RWPE2 (cell line): ENCODE data around the gene LUZP4.

Experiments used
- ATAC-seq: fragments of 200-7000 bp; cut with Tn5 transposase; 3 replicates; pipeline ENCODE4 v1.9.1; 2021; ENCODE audit warnings: low read depth
- DNase-seq: peaks from one replicate; pipeline ENCODE4 v3.0.0-alpha.2; 2020; ENCODE audit warnings: low spot score
- H3K27ac ChIP-seq: fragments of 450-650 bp; 2 replicates; pipeline ENCODE4 v1.5.1; 2017; ENCODE audit warnings: mild to moderate bottlenecking; ENCODE audit not compliant: poor library complexity, severe bottlenecking
- H3K27me3 ChIP-seq: fragments of 250-450 bp; sonication (Bioruptor Pico); 2 replicates; pipeline ENCODE4 v1.5.1; 2021; ENCODE audit warnings: mild to moderate bottlenecking, moderate library complexity; ENCODE audit not compliant: insufficient read depth, poor library complexity, severe bottlenecking
- H3K36me3 ChIP-seq: fragments of 250-450 bp; sonication (Bioruptor Pico); 2 replicates; pipeline ENCODE4 v1.5.1; 2020; ENCODE audit warnings: low read depth, mild to moderate bottlenecking, moderate library complexity
- H3K4me1 ChIP-seq: fragments of 250-450 bp; sonication (Bioruptor Pico); 2 replicates; pipeline ENCODE4 v1.5.1; 2021; ENCODE audit warnings: mild to moderate bottlenecking, moderate library complexity; ENCODE audit not compliant: insufficient read depth, poor library complexity, severe bottlenecking
- H3K4me3 ChIP-seq: fragments of 250-450 bp; sonication (Bioruptor Pico); 2 replicates; pipeline ENCODE4 v1.5.1; 2021; ENCODE audit warnings: mild to moderate bottlenecking, moderate library complexity; ENCODE audit not compliant: severe bottlenecking
- H3K9me3 ChIP-seq: fragments of 250-450 bp; sonication (Bioruptor Pico); 2 replicates; pipeline ENCODE4 v1.5.1; 2021; ENCODE audit warnings: mild to moderate bottlenecking, moderate library complexity; ENCODE audit not compliant: severe bottlenecking
- TF ChIP-seq, protein P1 (sequence below): fragments of 450-650 bp; IDR thresholded peaks from one replicate; pipeline ENCODE4 v1.5.1; 2017; ENCODE audit warnings: mild to moderate bottlenecking, moderate library complexity; ENCODE audit not compliant: poor library complexity, severe bottlenecking

Gene LUZP4

DNA sequence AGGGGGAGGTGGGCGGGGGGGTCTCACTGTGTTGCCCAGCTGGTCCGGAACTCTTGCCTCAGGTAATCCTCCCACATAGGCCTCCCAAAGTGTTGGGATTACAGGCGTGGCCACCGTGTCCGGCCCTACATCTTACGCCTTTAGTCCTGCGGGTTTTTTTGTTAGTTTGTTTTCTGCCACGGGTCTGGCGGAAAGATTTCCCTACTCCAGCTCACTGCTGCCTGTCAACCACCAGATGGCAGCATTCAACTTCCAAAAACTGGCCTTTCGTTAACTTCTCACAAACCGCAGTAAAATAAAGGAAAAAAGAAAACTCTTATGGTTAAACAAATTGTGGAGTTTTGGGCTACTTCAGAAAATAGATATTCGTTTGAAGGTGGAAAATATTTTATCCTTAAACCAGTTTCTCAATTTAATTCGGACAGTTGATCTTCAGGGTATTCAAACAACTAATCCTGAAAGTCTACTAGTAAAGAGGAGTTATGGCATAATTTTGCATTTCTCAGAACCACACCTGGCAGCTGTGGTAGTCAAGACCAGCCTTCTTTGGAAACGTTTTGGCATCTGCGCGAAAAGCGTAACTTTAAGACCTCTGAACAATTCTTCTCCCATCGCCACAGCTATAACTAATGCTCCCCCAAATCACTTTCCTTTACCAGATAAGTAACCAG is 41.1 kb downstream of the LUZP4 start:
- TF ChIP-seq, protein P1, sequence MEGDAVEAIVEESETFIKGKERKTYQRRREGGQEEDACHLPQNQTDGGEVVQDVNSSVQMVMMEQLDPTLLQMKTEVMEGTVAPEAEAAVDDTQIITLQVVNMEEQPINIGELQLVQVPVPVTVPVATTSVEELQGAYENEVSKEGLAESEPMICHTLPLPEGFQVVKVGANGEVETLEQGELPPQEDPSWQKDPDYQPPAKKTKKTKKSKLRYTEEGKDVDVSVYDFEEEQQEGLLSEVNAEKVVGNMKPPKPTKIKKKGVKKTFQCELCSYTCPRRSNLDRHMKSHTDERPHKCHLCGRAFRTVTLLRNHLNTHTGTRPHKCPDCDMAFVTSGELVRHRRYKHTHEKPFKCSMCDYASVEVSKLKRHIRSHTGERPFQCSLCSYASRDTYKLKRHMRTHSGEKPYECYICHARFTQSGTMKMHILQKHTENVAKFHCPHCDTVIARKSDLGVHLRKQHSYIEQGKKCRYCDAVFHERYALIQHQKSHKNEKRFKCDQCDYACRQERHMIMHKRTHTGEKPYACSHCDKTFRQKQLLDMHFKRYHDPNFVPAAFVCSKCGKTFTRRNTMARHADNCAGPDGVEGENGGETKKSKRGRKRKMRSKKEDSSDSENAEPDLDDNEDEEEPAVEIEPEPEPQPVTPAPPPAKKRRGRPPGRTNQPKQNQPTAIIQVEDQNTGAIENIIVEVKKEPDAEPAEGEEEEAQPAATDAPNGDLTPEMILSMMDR, result peak; percentile 58
- H3K4me1 ChIP-seq, result no peaks in the 10 kb centered on the region
- H3K27me3 ChIP-seq, result no peaks in the 10 kb centered on the region
- ATAC-seq, result peak; percentile 52; the same call in 1 of the 3 replicates
- H3K36me3 ChIP-seq, result no peaks in the 10 kb centered on the region
- no peak for DNase-seq
- H3K27ac ChIP-seq, result no peak overlapping the region
- H3K4me3 ChIP-seq, result no peak overlapping the region
- H3K9me3 ChIP-seq, result no peaks in the 10 kb centered on the region

DNA sequence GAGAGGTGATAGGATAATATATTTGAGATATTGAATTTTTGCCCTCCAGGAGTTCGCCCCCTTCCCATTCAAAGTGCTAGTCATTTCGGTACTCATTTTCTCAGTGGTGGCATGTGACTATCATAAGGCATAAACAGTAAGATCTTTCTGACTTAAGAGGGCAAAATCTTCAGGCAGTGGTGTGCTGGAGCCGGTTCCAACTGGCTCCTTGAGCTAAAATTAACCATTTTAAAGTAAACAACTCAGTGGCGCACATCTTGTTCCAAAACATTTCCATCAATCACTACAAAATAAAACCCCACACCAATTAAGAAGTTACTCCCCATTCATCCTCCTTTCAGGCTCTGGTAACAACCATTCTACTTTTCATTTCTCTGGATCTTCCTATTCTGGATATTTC is 43.3 kb downstream of the LUZP4 start:
- Histone ChIP-seq H3K4me3 (no peak overlapping the region), H3K27me3 (no peaks in the 10 kb centered on the region), H3K9me3 (no peaks in the 10 kb centered on the region), H3K4me1 (no peaks in the 10 kb centered on the region), H3K27ac (no peak overlapping the region), H3K36me3 (no peaks in the 10 kb centered on the region)
- DNase-seq, result no peak
- TF ChIP-seq, protein P1, result no peak
- ATAC-seq, result no peak

DNA sequence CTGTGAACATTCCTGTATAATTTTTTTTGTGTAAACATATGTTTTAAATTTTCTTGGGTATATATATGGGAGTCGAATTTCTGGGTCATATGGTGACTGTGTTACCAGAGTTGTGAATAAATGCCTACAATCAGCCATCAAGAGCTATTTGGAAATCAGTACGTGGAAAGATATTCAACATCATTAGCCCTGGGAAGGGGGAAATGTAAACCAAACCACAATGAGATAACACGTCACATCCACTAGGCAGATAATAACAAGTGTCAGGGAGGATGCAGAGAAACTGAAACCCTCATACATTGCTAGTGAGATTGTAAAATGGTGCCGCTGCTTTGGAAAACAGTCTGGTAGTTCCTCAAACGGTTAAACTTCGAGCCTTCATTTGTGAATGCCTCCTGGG is 43.9 kb downstream of the LUZP4 start:
- TF ChIP-seq, protein P1, result no peak
- no peak for DNase-seq
- Histone ChIP-seq H3K36me3 (no peaks in the 10 kb centered on the region), H3K9me3 (no peaks in the 10 kb centered on the region), H3K4me3 (no peak overlapping the region), H3K27ac (no peak overlapping the region), H3K4me1 (no peaks in the 10 kb centered on the region), H3K27me3 (no peaks in the 10 kb centered on the region)
- no peak for ATAC-seq

DNA sequence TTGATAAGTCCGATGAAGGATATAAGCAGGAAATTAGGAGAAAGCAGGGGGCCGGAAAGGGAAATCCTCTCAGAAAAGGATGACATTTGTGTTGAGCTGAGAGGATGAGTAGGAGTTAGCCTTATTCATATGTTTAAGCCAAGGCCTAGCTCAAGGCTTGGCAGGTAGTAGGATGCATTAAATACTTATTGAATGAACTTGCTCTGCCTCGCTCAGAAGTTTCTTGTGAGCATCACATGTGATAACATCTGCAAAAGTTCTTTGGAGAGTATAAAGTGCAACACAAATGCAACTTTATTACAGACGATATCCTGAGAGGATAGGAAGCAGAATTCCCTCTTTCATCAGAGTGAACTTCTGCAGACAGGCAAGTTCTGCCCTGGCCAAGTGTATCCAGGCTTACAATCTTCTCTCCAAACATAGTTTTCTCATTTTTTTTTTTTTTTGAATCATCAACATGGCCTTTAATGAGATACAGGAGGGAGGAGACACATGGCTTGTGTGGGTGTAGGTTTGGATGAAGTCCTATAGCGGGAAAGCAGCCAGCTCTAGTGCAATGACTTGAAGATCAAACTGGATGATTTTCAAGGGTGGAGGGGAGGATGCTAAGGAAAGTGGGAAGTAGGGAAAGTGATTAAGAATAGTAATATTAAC is 48.1 kb downstream of the LUZP4 start:
- Histone ChIP-seq H3K27me3 (no peaks in the 10 kb centered on the region), H3K4me1 (no peaks in the 10 kb centered on the region), H3K4me3 (no peak overlapping the region), H3K27ac (no peak overlapping the region), H3K9me3 (no peaks in the 10 kb centered on the region), H3K36me3 (no peaks in the 10 kb centered on the region)
- DNase-seq (no peak), ATAC-seq (no peak)
- TF ChIP-seq, protein P1, result no peak
